Endometrial microvascular endothelial cells (primary cell): Measurements from ENCODE around the gene CHSY3. TPM values are rescaled to one million over a fixed set of nuclear protein-coding genes. Genes with fewer than 3 reads are reported as not detected.

Source experiments
- in situ Hi-C: cut with HindIII; loops from 2 replicates; pipeline ENCODE4 v1.10.0; 2017; ENCODE audit warnings: low sequenced_read_pairs, low pct_unique_long_range_greater_than_20kb; ENCODE audit errors: inconsistent ontology term
- total RNA-seq: library from RNA; depleted of rRNA; stranded (reverse); fragments of >200 nt; gene quantifications from one replicate; pipeline ENCODE4 v1.2.3, GENCODE V29; 2015; ENCODE audit errors: inconsistent ontology term

The CHSY3 gene
- total RNA-seq, 1 donor from 2014 or later = 2.1 TPM

GRCh38 chr5:130065617-130066016 lies 161.4 kb downstream of the CHSY3 start:
- in situ Hi-C loops = no loop called here

GRCh38 chr5:130066644-130067043 lies 162.4 kb downstream of the CHSY3 start:
- in situ Hi-C loops = no loop called here

GRCh38 chr5:130067364-130067763 lies 163.1 kb downstream of the CHSY3 start:
- in situ Hi-C loops = no loop called here

- in situ Hi-C loops = no loop called here
Measured at GRCh38 chr5:130068101-130068500, 163.8 kb downstream of the CHSY3 start.

GRCh38 chr5:130068988-130069387 lies 164.7 kb downstream of the CHSY3 start:
- in situ Hi-C loops = no loop called here

- in situ Hi-C loops = no loop called here
Measured at GRCh38 chr5:130074820-130075219, 170.6 kb downstream of the CHSY3 start.

GRCh38 chr5:130077007-130077406 lies 172.7 kb downstream of the CHSY3 start:
- in situ Hi-C loops = no loop called here

GRCh38 chr5:130078661-130079060 lies 174.4 kb downstream of the CHSY3 start:
- in situ Hi-C loops = no loop called here

- in situ Hi-C loops = no loop called here
Measured at GRCh38 chr5:130090569-130091270, 186.5 kb downstream of the CHSY3 start.

GRCh38 chr5:130092991-130093390 lies 188.7 kb downstream of the CHSY3 start:
- in situ Hi-C loops = no loop called here

GRCh38 chr5:130096483-130096882 lies 192.2 kb downstream of the CHSY3 start:
- in situ Hi-C loops = no loop called here

- in situ Hi-C loops = no loop called here
Measured at GRCh38 chr5:130099008-130099407, 194.7 kb downstream of the CHSY3 start.

- in situ Hi-C loops = no loop called here
Measured at GRCh38 chr5:130102375-130102774, 198.1 kb downstream of the CHSY3 start.

- in situ Hi-C loops = no loop called here
Measured at GRCh38 chr5:130102960-130103359, 198.7 kb downstream of the CHSY3 start.

GRCh38 chr5:130104895-130105688 lies 200.8 kb downstream of the CHSY3 start:
- in situ Hi-C loops = no loop called here

GRCh38 chr5:130106480-130106879 lies 202.2 kb downstream of the CHSY3 start:
- in situ Hi-C loops = no loop called here

- in situ Hi-C loops = no loop called here
Measured at GRCh38 chr5:130109152-130109551, 204.9 kb downstream of the CHSY3 start.

GRCh38 chr5:130110328-130110727 lies 206.1 kb downstream of the CHSY3 start:
- in situ Hi-C loops = no loop called here

- in situ Hi-C loops = no loop called here
Measured at GRCh38 chr5:130111746-130112145, 207.5 kb downstream of the CHSY3 start.

- in situ Hi-C loops = no loop called here
Measured at GRCh38 chr5:130112246-130112645, 208.0 kb downstream of the CHSY3 start.
